ENCODE results near the gene XYLB.

The XYLB gene

DNA sequence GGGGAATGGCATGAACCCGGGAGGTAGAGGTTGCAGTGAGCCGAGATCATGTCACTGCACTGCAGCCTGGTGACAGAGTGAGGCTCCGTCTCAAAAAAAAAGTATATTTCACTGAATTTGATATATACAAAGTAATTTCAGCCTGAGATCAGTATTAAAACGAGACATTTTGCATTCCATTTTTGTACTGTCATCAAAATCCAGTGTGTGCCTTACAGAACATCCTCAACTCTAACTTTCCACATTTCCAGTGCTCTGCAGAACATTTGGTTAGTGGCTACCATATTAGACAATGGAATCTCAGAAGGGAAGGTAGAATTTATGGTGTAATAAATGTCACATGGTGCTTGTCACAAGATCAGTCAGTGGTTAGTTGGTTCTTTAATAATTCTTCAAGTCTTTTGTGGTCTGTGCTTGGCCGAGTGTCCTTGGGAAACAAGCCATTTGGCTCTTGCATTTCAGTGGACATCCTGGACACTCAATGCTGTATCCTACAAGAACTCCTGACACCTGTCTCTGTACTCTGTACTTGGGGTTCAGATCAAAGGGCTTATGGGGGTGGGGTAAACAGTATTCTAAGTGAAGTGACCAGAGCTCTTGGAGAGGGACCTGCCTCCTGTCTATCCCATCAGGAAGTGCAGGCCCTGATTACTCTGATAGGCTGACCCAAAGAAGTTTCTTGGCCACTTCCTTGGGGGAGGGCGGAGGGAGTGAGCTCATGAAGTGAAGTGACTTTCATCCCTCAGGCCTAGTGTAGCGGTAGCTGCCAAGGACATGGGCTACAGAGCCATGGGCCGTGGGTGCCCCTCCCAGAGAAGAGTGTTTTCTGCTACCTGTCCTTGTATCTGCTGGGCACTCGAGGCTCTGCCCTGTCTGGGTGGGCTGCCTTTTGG is 110.8 kb downstream of the XYLB start:
- Histone ChIP-seq H3K9me3 (ENCODE audit: control insufficient read depth in 2 of 2, low read length in 2 of 2) (no peaks in the 10 kb centered on the region), H3K27me3 (ENCODE audit: control insufficient read depth in 1 of 2, insufficient read depth in 2 of 2, low read length in 2 of 2) (no peaks in the 10 kb centered on the region), H3K36me3 (ENCODE audit: control insufficient read depth in 2 of 2, insufficient read depth in 2 of 2, low read length in 2 of 2) (no peaks in the 10 kb centered on the region), H3K4me1 (ENCODE audit: control insufficient read depth, insufficient read depth, low read length) (peaks cover 54% of the 10 kb centered on the region), H3K27ac (ENCODE audit: low read length) (no peak overlapping the region), H3K9ac (ENCODE audit: low read length in 2 of 2) (no peak overlapping the region), H3K4me3 (ENCODE audit: low read length in 2 of 2) (no peak overlapping the region)

DNA sequence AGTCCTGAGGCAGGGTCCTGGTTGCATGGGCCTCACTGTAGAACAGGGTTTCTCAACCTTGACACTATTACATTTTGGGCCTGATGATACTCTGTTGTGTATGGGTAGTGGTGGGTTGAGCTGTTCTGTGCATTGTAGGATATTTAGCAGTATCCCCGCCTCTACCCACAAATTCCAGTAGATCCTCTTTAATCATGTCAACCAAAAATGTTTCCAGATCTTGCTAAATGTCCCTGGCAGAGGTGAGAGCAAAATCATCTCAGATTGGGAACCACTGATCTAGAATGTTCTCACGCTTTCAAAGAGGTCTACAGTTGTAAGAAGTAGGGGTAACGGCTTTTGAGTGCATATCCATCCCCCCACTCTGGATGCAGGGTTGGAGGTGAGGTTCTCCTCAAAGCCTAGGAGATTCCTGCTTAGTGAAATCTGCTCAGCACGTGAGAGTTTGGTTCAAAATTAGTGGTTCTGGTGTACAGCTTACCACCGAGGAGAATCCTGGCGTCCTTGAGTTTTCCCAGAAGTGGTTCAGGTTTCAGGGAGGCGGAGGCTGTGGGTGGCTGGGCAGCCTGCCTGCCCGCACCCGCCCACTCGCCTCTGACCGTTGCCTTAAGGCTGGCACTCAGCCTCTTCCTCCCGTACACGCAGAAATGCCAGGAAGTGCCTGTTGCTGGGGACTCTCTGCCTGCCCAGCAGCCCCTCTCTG is 112.4 kb downstream of the XYLB start:
- peak overlapping the region; percentile 6 for H3K27ac ChIP-seq (ENCODE audit: low read length)
- H3K4me3 ChIP-seq (ENCODE audit: low read length in 2 of 2): peak overlapping the region in 1 of 2 donors; percentile 54
- peak overlapping the region in 1 of 2 donors; percentile 21 for H3K9ac ChIP-seq (ENCODE audit: low read length in 2 of 2)

DNA sequence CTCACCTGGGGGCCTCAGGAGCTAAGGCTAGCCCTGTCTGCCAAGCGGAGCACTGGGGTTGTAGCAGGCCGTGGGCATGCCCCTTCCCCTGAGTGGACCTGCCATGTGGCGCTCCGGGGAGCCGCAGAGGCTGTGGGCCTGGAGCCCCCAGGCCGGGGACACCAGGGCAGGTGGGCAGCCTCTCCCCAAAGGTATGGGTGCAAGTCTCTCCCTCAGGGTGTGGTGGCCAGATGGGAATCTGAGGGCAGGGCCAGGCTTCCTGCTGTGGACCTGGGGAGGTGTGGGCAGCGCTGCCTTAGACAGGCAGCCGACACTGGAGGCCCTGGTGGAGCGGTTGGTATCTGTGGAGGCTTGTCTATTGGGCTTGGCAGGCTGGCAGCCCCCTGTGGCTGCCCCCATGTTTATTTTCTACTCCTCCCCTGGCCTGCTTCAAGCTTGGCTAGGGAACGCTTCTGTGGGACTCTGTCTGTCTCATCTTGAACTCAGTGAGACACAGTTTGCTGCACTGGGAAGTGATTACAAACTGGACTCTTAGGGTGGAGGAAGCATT is 113.0 kb downstream of the XYLB start:
- H3K4me1 ChIP-seq (ENCODE audit: control insufficient read depth, insufficient read depth, low read length): peaks cover 46% of the 10 kb centered on the region
- peak overlapping the region in 1 of 2 donors; percentile 21 for H3K9ac ChIP-seq (ENCODE audit: low read length in 2 of 2)
- peak overlapping the region; percentile 6 for H3K27ac ChIP-seq (ENCODE audit: low read length)
- H3K36me3 ChIP-seq (ENCODE audit: control insufficient read depth in 2 of 2, insufficient read depth in 2 of 2, low read length in 2 of 2): no peaks in the 10 kb centered on the region
- H3K4me3 ChIP-seq (ENCODE audit: low read length in 2 of 2): peak overlapping the region in 1 of 2 donors; percentile 54
- H3K9me3 ChIP-seq (ENCODE audit: control insufficient read depth in 2 of 2, low read length in 2 of 2): no peaks in the 10 kb centered on the region
- no peaks in the 10 kb centered on the region for H3K27me3 ChIP-seq (ENCODE audit: control insufficient read depth in 1 of 2, insufficient read depth in 2 of 2, low read length in 2 of 2)

More for the DNA sequence above, 112.4 kb downstream of the XYLB start:
- H3K4me1 ChIP-seq (ENCODE audit: control insufficient read depth, insufficient read depth, low read length): peaks cover 48% of the 10 kb centered on the region
- H3K9me3 ChIP-seq (ENCODE audit: control insufficient read depth in 2 of 2, low read length in 2 of 2): no peaks in the 10 kb centered on the region
- no peaks in the 10 kb centered on the region for H3K27me3 ChIP-seq (ENCODE audit: control insufficient read depth in 1 of 2, insufficient read depth in 2 of 2, low read length in 2 of 2)
- no peaks in the 10 kb centered on the region for H3K36me3 ChIP-seq (ENCODE audit: control insufficient read depth in 2 of 2, insufficient read depth in 2 of 2, low read length in 2 of 2)

DNA sequence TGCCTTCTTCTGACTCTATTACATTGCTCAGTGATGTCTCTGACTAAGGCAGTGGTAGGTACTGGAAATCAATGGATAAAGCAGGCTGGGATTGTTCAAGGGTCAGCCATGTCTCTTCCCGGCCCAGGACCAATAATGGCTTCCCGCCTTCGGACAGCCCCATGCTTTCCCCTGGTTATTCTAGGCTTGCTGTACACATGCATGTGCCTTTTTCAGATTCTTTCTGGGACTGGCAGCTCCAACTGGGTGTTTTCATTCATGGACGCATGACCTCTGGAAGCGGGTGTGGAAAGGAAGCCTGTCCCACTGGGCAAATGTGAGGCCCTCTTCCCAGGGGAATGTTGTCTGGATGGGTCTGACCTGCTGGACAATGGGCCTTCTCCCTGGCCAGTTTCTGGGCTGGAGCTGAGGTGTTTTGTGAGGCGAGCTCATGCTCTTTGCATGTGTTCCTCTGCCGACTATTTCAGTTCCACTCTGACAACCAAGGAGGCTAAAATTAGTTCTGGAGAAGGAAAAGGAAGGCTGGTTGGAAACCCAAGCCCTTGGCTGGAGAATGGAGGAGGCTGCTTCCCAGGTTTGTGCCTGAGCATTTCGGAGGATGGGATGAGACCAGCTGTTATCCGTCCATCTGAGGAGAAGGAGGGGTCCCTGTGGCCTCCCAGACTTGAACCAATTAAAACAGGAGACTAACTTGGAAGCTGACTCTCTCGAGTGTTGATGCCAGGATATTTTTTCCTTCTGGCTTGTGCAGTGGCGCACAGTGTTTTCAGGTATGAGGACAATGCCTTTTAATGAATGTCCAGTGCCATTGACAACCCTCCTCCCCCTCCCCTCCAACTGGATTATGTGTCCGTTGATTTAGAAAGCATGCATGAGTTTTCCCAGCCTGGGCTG is 114.0 kb downstream of the XYLB start:
- no peaks in the 10 kb centered on the region for H3K9me3 ChIP-seq (ENCODE audit: control insufficient read depth in 2 of 2, low read length in 2 of 2)
- H3K36me3 ChIP-seq (ENCODE audit: control insufficient read depth in 2 of 2, insufficient read depth in 2 of 2, low read length in 2 of 2): no peaks in the 10 kb centered on the region
- H3K27me3 ChIP-seq (ENCODE audit: control insufficient read depth in 1 of 2, insufficient read depth in 2 of 2, low read length in 2 of 2): no peaks in the 10 kb centered on the region
- no peak overlapping the region for H3K9ac ChIP-seq (ENCODE audit: low read length in 2 of 2)
- peaks cover 38% of the 10 kb centered on the region for H3K4me1 ChIP-seq (ENCODE audit: control insufficient read depth, insufficient read depth, low read length)
- H3K4me3 ChIP-seq (ENCODE audit: low read length in 2 of 2): peak overlapping the region in 1 of 2 donors; percentile 15
- peak overlapping the region; percentile 37 for H3K27ac ChIP-seq (ENCODE audit: low read length)
